OCI-LY7 (cell line): ENCODE results near the gene GLB1L. TPM values are rescaled to one million over a fixed set of nuclear protein-coding genes. Genes with fewer than 3 reads are reported as not detected.

Source experiments
- BruUV-seq: library from RNA; stranded (reverse); fragments of 400-500 nt; replicated peaks from 2 replicates; lab custom pipeline; 2021; lab: Mats Ljungman, UMichigan
- CTCF ChIA-PET: fragments of 300-600 bp; sonication (Branson Sonifier 250); formaldehyde crosslinking; loops from one replicate; lab custom pipeline; 2022; ENCODE audit warnings: antibody characterized with exemption; ENCODE audit not compliant: unreplicated experiment; lab: Charles Lee
- POLR2A ChIA-PET: fragments of 300-600 bp; sonication (Branson Sonifier 250); formaldehyde crosslinking; loops from one replicate; lab custom pipeline; 2022; ENCODE audit warnings: antibody characterized with exemption; lab: Charles Lee
- DNase-seq: peaks from one replicate; pipeline ENCODE4 v3.0.0-alpha.2; 2015; ENCODE audit warnings: low spot score
- H2AFZ ChIP-seq: fragments of 200-600 bp; sonication (generic), shearing (Covaris generic); 2 replicates; pipeline ENCODE4 v1.6.1; 2014; ENCODE audit warnings: mild to moderate bottlenecking, antibody characterized with exemption, low read length, moderate library complexity
- H3K27ac ChIP-seq: fragments of 200-600 bp; sonication (generic); 2 replicates; pipeline ENCODE4 v1.5.1; 2014; ENCODE audit warnings: mixed run types, low read depth, mild to moderate bottlenecking, moderate library complexity, low read length, inconsistent platforms; ENCODE audit not compliant: poor library complexity, severe bottlenecking
- H3K36me3 ChIP-seq: fragments of 200-600 bp; sonication (generic); 2 replicates; pipeline ENCODE4 v1.6.1; 2014; ENCODE audit warnings: mild to moderate bottlenecking, antibody characterized with exemption, low read length, moderate library complexity, mixed read lengths; ENCODE audit not compliant: insufficient read depth
- H3K4me1 ChIP-seq: fragments of 200-600 bp; sonication (generic); 2 replicates; pipeline ENCODE4 v1.5.1; 2014; ENCODE audit warnings: mild to moderate bottlenecking, low read length; ENCODE audit not compliant: insufficient read depth, poor library complexity, severe bottlenecking
- H3K4me2 ChIP-seq: fragments of 200-600 bp; sonication (generic); 2 replicates; pipeline ENCODE4 v1.6.1; 2014; ENCODE audit warnings: mild to moderate bottlenecking, low read length
- H3K4me3 ChIP-seq: fragments of 200-600 bp; sonication (generic); 2 replicates; pipeline ENCODE4 v1.5.1; 2014; ENCODE audit warnings: mild to moderate bottlenecking, low read depth, low read length; ENCODE audit not compliant: poor library complexity, severe bottlenecking
- H3K79me2 ChIP-seq: fragments of 200-600 bp; sonication (generic); 2 replicates; pipeline ENCODE4 v1.6.1; 2016; ENCODE audit warnings: low read depth, mild to moderate bottlenecking, low read length, moderate library complexity, mixed read lengths; ENCODE audit not compliant: insufficient read depth
- H3K9me2 ChIP-seq: fragments of 200-600 bp; sonication (generic); 2 replicates; pipeline ENCODE4 v1.6.1; 2016; ENCODE audit warnings: mild to moderate bottlenecking, low read length, mixed read lengths; ENCODE audit not compliant: insufficient read depth
- H3K9me3 ChIP-seq: fragments of 200-600 bp; sonication (generic); 2 replicates; pipeline ENCODE4 v1.6.1; 2014; ENCODE audit warnings: mild to moderate bottlenecking, mixed run types, low read length, mixed read lengths
- H4K20me1 ChIP-seq: fragments of 200-600 bp; sonication (generic); 2 replicates; pipeline ENCODE4 v1.6.1; 2014; ENCODE audit warnings: mild to moderate bottlenecking, antibody characterized with exemption, low read length, moderate library complexity, mixed read lengths; ENCODE audit not compliant: insufficient read depth
- CTCF ChIP-seq: fragments of 200-600 bp; sonication (generic); conservative IDR thresholded peaks from 2 replicates; pipeline ENCODE4 v1.5.1; 2014; ENCODE audit warnings: mild to moderate bottlenecking, antibody characterized with exemption, low read length, moderate library complexity, mixed read lengths
- EZH2phosphoT487 ChIP-seq: fragments of 200-600 bp; sonication (generic); IDR thresholded peaks from 2 replicates; pipeline ENCODE4 v1.6.1; 2018; ENCODE audit warnings: low read depth, borderline replicate concordance, mild to moderate bottlenecking, mixed run types, antibody characterized with exemption, low read length, moderate library complexity, mixed read lengths
- intact Hi-C: fragments of 100-400 bp; cut with micrococcal nuclease; formaldehyde crosslinking; loops from one replicate; pipeline ENCODE4 v1.10.0; 2022; ENCODE audit not compliant: unreplicated experiment
- total RNA-seq, 2 experiments: library from RNA; depleted of rRNA in 1 of 2; stranded (reverse); fragments of >200 nt in 1 of 2; shearing (Covaris generic) in 1 of 2; gene quantifications; 2 replicates each; pipeline ENCODE4 v1.2.3, GENCODE V29; 2014 to 2022

The GLB1L gene
- total RNA-seq, 2 experiments from 2014 or later, result 6.9 to 8.6 TPM

GRCh38 chr2:219271021-219271420 is 25.8 kb upstream of the GLB1L start:
- TF ChIP-seq EZH2phosphoT487 (no peak), CTCF (no peak)
- POLR2A ChIA-PET, result no interaction called here
- Histone ChIP-seq H3K9me3 (no peaks in the 10 kb centered on the region), H3K4me1 (peaks cover 3% of the 10 kb centered on the region), H3K36me3 (no peaks in the 10 kb centered on the region), H3K9me2 (no peaks in the 10 kb centered on the region), H3K4me2 (no peak overlapping the region), H4K20me1 (no peaks in the 10 kb centered on the region), H3K4me3 (no peak overlapping the region), H3K27ac (no peak overlapping the region), H3K79me2 (no peaks in the 10 kb centered on the region), H2AFZ (no peak overlapping the region)
- intact Hi-C loops, result loop anchor here (10.0 kb wide), 1 partner anchor 386 kb away; the partner anchor contains the start of gene WNT10A
- CTCF ChIA-PET, result interaction anchor here (0.8 kb wide), 1 partner anchor 24 kb away, joined by 3 read pairs; no protein-coding TSS in a partner anchor
- BruUV-seq, result no TSS peak
- DNase-seq, result no peak

- Histone ChIP-seq H2AFZ (no peak overlapping the region), H3K4me3 (no peak overlapping the region), H3K4me1 (no peaks in the 10 kb centered on the region), H3K9me3 (no peaks in the 10 kb centered on the region), H3K4me2 (no peak overlapping the region), H3K9me2 (no peaks in the 10 kb centered on the region), H3K79me2 (no peaks in the 10 kb centered on the region), H3K36me3 (no peaks in the 10 kb centered on the region), H4K20me1 (no peaks in the 10 kb centered on the region), H3K27ac (no peak overlapping the region)
- TF ChIP-seq CTCF, result no peak
- TF ChIP-seq EZH2phosphoT487, result no peak
- ChIA-PET POLR2A (interaction anchor here (0.6 kb wide), 1 partner anchor 610 kb away, joined by 3 read pairs; the partner anchor contains the start of genes BCS1L and ZNF142), CTCF (interaction anchor here (0.9 kb wide), 1 partner anchor 9 kb away, joined by 3 read pairs; the partner anchor contains the start of gene DNAJB2)
- no peak for DNase-seq
- BruUV-seq, result no TSS peak
- intact Hi-C loops, result loop anchor here (10.0 kb wide), 1 partner anchor 385 kb away; the partner anchor contains the start of gene WNT10A
These were observed 24.8 kb upstream of the GLB1L start for GRCh38 chr2:219270055-219270372.

- Histone ChIP-seq H2AFZ (no peak overlapping the region), H3K27ac (no peak overlapping the region), H3K4me2 (no peak overlapping the region), H4K20me1 (no peaks in the 10 kb centered on the region), H3K79me2 (no peaks in the 10 kb centered on the region), H3K9me2 (no peaks in the 10 kb centered on the region), H3K36me3 (no peaks in the 10 kb centered on the region), H3K9me3 (no peaks in the 10 kb centered on the region), H3K4me3 (no peak overlapping the region), H3K4me1 (no peaks in the 10 kb centered on the region)
- TF ChIP-seq EZH2phosphoT487 (no peak), CTCF (no peak)
- no TSS peak for BruUV-seq
- ChIA-PET POLR2A (interaction anchor here (0.6 kb wide), 1 partner anchor 610 kb away, joined by 3 read pairs; the partner anchor contains the start of genes BCS1L and ZNF142), CTCF (no interaction called here)
- intact Hi-C loops, result loop anchor here (10.0 kb wide), 1 partner anchor 385 kb away; the partner anchor contains the start of gene WNT10A
- DNase-seq, result no peak
These were observed 24.3 kb upstream of the GLB1L start for GRCh38 chr2:219269362-219270054.
